GM18909 (cell line): ENCODE results near the gene EIF2B4.
A peak's percentile ranks its signal among the peaks of the same experiment; 100 is the strongest.
"Not testable (repeated sequence)": the region's sequence is repeated elsewhere in the genome, so short reads cannot be mapped to it uniquely, and the experiment has no call there.

Experiments
- ATAC-seq: cut with Tn5 transposase; IDR thresholded peaks from one replicate; pipeline ENCODE4 v1.9.1; 2021; ENCODE audit warnings: mild to moderate bottlenecking; ENCODE audit not compliant: unreplicated experiment, poor library complexity

The EIF2B4 gene

DNA sequence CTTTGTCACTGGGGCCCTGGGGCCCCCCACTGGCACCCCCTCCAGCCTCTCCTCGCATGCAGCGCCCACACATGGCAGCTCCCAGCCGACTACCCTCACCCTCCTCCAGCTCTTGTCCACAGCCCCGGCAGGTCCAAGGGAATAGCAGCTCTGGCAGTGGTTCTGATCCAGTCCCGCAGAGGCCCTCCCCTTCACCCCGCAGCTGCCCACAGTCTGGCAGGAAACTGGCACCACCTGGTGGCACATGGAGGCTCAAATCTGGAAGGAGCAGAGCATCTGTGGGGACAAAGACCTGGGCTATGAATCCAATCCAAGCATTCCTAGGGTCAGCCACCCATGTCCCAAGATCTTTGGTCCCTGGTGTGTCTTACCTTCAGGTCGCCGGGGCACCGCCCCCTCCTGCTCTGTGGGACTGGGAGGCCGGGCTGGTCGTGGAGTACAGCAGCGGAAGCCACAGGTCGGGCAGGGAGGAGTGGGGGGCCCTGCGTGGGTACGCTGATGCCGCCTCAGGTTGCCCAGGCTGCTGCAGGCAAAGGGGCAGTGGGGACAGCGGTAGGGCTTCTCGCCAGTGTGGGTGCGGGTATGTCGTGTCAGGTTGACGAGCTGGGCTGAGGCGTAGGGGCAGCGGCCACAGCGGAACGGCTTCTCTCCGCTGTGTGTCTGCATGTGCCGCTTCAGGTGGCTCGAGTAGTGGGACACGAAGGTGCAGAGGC, 8.1 kb upstream of the EIF2B4 start:
- ATAC-seq: no peak

DNA sequence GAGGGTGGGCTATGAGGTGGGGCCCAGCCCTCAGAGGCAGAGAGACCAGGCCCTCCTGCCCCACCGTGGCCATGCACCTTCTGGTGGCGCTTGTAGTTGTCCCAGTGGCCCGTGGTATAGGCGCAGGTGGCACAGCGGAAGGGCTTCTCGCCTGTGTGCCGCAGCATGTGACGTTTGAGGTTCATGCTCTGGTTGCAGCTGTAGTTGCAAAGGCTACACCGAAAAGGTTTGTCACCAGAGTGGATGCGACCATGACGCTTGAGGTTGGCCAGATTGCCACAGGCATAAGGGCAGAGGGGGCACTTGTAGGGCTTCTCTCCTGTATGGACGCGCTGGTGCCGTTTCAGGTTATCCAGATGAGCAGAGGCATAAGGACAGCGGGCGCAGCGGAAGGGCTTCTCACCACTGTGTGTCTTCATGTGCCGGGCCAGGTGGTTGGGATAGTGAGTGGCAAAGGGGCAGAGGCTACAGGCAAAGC, 7.5 kb upstream of the EIF2B4 start:
- no peak for ATAC-seq

DNA sequence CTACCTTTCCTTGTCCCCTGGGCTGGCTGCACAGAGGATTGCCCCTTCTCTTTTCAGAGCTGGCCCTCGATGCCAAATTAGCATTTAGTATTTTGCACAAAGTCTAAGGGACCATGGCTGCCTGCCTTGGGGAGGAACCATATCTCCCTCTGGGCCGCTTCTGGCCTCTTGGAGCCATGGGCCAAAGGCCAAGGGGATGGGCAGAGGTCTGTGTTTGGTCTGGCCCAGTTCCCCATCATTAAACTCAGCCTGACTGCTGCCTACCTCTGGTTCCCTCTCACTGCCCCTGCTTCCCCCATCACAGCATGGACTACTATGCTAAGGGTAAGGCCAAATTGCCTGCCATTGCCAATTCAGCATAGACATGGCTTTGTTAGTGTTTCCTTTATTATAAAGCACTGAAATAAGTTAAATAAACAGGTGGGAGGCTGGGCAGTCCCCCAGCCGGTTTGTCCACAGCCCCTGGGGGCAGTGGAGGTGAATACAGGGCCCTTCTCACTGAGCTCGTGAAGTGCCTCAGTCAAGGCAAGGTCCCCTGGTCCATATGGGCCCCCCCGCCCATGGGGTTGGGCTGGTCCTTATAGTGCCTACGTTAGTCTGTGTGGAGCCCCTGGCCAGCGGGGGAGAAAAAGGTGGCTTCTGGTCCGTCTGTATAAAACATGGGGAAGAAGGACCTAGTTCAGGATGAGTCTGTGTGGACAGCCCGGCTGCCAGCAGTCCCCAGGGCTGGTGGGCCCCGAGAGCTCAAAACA, 6.9 kb upstream of the EIF2B4 start:
- ATAC-seq: no peak

DNA sequence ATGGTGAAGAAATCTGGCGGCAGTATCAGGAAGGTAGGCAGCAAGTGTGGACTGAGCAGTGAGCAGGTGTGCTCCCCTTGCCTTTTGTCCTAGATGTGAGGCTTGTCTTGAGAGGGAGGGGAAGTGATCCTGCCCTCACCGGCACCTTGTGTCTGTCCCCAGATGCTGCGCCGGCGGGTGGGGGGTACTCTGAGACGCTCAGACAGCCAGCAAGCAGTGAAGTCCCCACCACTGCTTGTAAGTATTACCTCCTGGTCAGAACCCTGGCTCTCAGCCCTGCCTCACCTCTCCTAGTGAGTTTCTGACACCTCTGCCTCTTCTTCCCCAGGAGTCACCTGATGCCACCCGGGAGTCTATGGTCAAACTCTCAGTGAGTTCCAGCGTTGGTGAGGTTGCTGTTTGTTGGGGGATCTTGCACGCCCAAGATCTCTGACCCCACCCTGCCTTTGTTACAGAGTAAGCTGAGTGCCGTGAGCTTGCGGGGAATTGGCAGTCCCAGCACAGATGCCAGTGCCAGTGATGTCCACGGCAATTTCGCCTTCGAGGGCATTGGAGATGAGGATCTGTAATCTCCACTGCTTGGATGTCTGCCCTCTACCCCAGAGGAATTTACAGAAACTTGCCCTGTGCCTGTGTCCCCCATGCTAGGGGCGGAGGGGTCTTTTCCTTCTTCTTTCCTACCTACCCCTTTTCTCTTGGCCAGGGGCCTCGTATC, 6.2 kb upstream of the EIF2B4 start:
- no peak for ATAC-seq

GRCh38 chr2:27375513-27376099, 5.5 kb upstream of the EIF2B4 start:
- ATAC-seq: no peak

- no peak for ATAC-seq
Measured at GRCh38 chr2:27373567-27373966, 3.4 kb upstream of the EIF2B4 start.

- no peak for ATAC-seq
Measured at GRCh38 chr2:27372937-27373336, 2.8 kb upstream of the EIF2B4 start.

- peak; percentile 16 for ATAC-seq
Measured at GRCh38 chr2:27370816-27371620, 880 bp upstream of the EIF2B4 start.

GRCh38 chr2:27369471-27370025, 590 bp downstream of the EIF2B4 start:
- no peak for ATAC-seq

- ATAC-seq: no peak
Measured at GRCh38 chr2:27363933-27364332, 6.2 kb downstream of the EIF2B4 start.

DNA sequence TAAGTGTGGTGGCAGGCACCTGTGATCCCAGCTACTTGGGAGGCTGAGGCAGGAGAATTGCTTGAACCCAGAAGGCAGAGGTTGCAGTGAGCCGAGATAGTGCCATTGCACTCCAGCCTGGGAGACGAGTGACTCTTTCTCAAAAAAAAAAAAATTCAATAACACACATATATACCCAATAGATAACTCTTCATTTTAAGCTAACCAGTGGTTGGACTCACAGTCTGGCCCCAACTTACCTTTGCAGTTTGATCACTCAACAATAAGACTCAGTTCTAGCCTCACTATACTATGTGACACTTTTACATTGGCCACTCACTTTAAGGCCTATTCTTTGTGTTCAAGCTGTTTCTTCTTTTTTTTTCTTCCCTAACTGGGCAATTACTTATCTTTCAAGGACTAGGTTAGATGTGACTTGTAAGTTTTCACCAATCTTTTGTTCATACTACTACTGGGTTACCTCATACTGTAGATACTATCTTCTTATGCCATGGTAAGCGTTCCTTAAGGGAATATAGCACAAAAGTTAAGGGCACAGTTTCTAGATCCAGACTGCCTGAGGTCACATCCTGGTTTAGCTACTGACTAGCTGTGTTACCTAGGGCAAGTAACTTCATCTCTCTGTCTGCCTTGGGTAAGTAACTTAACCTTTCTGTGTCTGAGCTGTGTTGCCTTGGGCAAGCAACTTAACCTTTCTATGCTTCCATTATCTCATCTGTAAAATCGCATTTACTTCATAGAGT, 7.3 kb downstream of the EIF2B4 start:
- ATAC-seq: no peak

GRCh38 chr2:27356382-27357181, 13.6 kb downstream of the EIF2B4 start, which contains the start of gene GTF3C2:
Gene GTF3C2, minus strand, starts transcription at chr2:27356764. Its CDS starts 13,210 bp downstream, at chr2:27343554.
- ATAC-seq: peak; percentile 89

- ATAC-seq: peak; percentile 36
Measured at GRCh38 chr2:27356056-27356381, 14.1 kb downstream of the EIF2B4 start.

- ATAC-seq: no peak
Measured at GRCh38 chr2:27354597-27354927, 15.6 kb downstream of the EIF2B4 start.

DNA sequence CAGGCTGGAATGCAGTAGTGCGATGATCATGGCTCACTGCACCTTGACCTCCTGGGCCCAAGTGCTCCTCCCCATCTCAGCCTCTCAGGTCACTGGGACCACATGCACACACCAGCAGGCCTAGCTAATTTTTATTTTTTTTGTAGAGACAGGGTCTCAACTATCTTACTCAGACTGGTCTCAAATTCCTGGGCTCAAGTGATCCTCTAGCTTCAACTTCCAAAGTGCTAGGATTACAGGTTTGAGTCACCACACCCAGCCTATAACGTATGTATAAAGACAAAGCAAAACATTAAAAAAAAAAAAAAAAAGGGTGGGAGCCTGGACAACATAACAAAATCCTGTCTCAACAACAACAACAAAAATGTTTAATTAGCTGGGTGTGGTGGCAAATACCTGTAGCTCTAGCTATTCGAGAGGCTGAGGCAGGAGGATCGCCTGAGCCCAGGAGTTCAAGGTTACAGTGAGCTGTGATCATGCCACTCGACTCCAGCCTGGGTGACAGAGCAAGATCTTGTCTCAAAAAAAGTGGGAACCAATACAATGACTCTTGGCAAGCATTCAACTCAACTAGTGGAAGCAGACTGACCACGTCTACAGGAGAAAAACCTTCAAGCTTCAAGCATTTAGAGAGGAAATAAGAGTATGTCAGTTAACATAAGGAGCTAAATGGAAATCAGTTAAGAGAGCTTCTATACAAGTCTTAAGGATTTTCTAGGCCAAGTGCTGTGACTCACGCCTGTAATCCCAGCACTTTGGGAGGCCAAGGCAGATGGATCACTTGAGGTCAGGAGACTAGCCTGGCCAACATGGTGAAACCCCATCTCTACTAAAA, 16.2 kb downstream of the EIF2B4 start:
- no peak for ATAC-seq

DNA sequence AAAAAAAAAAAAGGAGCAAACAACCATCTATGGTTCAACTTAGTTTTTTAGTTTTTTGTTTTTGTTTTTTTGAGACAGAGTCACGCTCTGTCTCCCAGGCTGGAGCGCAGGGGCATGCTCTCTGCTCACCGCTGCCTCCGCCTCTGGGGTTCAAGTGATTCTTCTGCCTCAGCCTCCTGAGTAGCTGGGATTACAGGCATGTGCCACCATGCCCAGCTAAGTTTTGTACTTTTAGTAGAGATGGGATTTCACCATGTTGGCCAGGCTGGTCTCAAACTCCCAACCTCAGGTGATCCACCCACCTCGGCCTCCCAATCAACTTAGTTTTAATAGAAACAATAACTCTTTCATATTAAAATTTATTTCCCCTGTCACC, 16.8 kb downstream of the EIF2B4 start:
- ATAC-seq: not testable (repeated sequence)

- ATAC-seq: no peak
Measured at GRCh38 chr2:27351802-27352598, 18.1 kb downstream of the EIF2B4 start.
